NT2/D1 (cell line): ENCODE results near the gene PUDP.

ENCODE experiments used
- YY1 ChIP-seq: IDR thresholded peaks from 2 replicates; pipeline ENCODE4 v1.6.1; 2011; ENCODE audit not compliant: insufficient read length, insufficient read depth
- ZNF274 ChIP-seq: IDR thresholded peaks from 2 replicates; pipeline ENCODE4 v1.6.1; 2011; ENCODE audit warnings: mild to moderate bottlenecking, low read depth, low read length

DNA sequence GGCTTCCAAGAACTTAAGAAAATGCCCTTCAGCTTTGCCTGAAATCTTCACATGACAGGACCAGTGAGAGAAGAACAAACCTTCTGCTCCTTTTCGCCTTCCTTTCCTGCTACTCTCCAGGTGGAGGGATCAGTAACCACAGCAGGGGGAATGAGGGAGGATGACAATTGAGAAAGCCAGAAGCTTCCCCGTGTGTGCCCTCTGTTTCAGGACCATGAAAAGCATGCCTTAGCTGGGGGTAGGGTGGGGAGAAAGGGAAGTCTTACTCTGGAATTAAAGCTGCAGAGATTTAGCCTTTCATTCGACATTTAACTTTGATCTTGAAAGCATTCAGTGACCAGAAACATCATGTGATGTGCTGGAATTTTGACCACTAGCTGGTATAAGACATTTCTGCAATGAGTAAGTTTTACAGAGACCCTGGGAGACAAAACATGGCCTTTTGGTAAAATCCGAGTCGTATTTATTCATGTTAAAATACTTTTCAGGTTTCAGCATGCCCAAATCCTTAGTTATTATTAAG is 10.6 kb upstream of the PUDP start:
- no peak for TF ChIP-seq ZNF274
- TF ChIP-seq YY1, result no peak
